Measurements from ENCODE around the gene DPP10.
A peak's percentile ranks its signal among the peaks of the same experiment; 100 is the strongest.

Gene DPP10

GRCh38 chr2:114810092-114810491 lies 367.7 kb downstream of the DPP10 start:
- no peak for DNase-seq (ENCODE audit: low spot score)

GRCh38 chr2:114812261-114812660 lies 369.8 kb downstream of the DPP10 start:
- no peak for DNase-seq (ENCODE audit: low spot score)

- no peak for DNase-seq (ENCODE audit: low spot score)
These were observed 371.9 kb downstream of the DPP10 start for GRCh38 chr2:114814355-114814754.

GRCh38 chr2:114821055-114821454 lies 378.6 kb downstream of the DPP10 start:
- no peak for DNase-seq (ENCODE audit: low spot score)

- DNase-seq (ENCODE audit: low spot score): no peak
These were observed 401.5 kb downstream of the DPP10 start for GRCh38 chr2:114843963-114844362.

- no peak for DNase-seq (ENCODE audit: low spot score)
These were observed 414.8 kb downstream of the DPP10 start for GRCh38 chr2:114857196-114857595.

GRCh38 chr2:114859726-114860510 lies 417.5 kb downstream of the DPP10 start:
- no peak for DNase-seq (ENCODE audit: low spot score)

GRCh38 chr2:114862243-114862642 lies 419.8 kb downstream of the DPP10 start:
- DNase-seq (ENCODE audit: low spot score): no peak

- DNase-seq (ENCODE audit: low spot score): no peak
These were observed 422.5 kb downstream of the DPP10 start for GRCh38 chr2:114864901-114865300.

GRCh38 chr2:114880046-114880445 lies 437.6 kb downstream of the DPP10 start:
- no peak for DNase-seq (ENCODE audit: low spot score)

- DNase-seq (ENCODE audit: low spot score): no peak
These were observed 477.5 kb downstream of the DPP10 start for GRCh38 chr2:114919985-114920384.

- no peak for DNase-seq (ENCODE audit: low spot score)
These were observed 479.6 kb downstream of the DPP10 start for GRCh38 chr2:114922076-114922475.

- no peak for DNase-seq (ENCODE audit: low spot score)
These were observed 483.1 kb downstream of the DPP10 start for GRCh38 chr2:114925296-114926255.

- no peak for DNase-seq (ENCODE audit: low spot score)
These were observed 483.9 kb downstream of the DPP10 start for GRCh38 chr2:114926303-114926702.

GRCh38 chr2:114929225-114929624 lies 486.8 kb downstream of the DPP10 start:
- DNase-seq (ENCODE audit: low spot score): no peak

GRCh38 chr2:114933671-114934241 lies 491.3 kb downstream of the DPP10 start:
- DNase-seq (ENCODE audit: low spot score): no peak

- no peak for DNase-seq (ENCODE audit: low spot score)
These were observed 492.6 kb downstream of the DPP10 start for GRCh38 chr2:114935031-114935430.

- DNase-seq (ENCODE audit: low spot score): no peak
These were observed 495.0 kb downstream of the DPP10 start for GRCh38 chr2:114937366-114937930.

- peak; percentile 5 for DNase-seq (ENCODE audit: low spot score)
These were observed 498.5 kb downstream of the DPP10 start for GRCh38 chr2:114940785-114941458.

GRCh38 chr2:114949228-114949804 lies 506.9 kb downstream of the DPP10 start:
- DNase-seq (ENCODE audit: low spot score): no peak

GRCh38 chr2:114960389-114960788 lies 517.9 kb downstream of the DPP10 start:
- DNase-seq (ENCODE audit: low spot score): no peak

All from COLO829 (cell line).